ENCODE data around the gene FEN1.

Gene FEN1

GRCh38 chr11:61810671-61811175 is 18.0 kb downstream of the FEN1 start:
- TF ChIP-seq, protein P1, sequence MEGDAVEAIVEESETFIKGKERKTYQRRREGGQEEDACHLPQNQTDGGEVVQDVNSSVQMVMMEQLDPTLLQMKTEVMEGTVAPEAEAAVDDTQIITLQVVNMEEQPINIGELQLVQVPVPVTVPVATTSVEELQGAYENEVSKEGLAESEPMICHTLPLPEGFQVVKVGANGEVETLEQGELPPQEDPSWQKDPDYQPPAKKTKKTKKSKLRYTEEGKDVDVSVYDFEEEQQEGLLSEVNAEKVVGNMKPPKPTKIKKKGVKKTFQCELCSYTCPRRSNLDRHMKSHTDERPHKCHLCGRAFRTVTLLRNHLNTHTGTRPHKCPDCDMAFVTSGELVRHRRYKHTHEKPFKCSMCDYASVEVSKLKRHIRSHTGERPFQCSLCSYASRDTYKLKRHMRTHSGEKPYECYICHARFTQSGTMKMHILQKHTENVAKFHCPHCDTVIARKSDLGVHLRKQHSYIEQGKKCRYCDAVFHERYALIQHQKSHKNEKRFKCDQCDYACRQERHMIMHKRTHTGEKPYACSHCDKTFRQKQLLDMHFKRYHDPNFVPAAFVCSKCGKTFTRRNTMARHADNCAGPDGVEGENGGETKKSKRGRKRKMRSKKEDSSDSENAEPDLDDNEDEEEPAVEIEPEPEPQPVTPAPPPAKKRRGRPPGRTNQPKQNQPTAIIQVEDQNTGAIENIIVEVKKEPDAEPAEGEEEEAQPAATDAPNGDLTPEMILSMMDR (IDR thresholded peaks at IDR 0.05; ENCODE audit: insufficient read depth, low read length, missing control alignments): no peak
- POLR2A ChIA-PET: no interaction called here
- DNase-seq (ENCODE audit: low read depth, low spot score): no peak
- CTCF ChIA-PET: interaction anchor here (1.7 to 7.3 kb wide), 2 partner anchors 13 to 18 kb away, joined by 3 to 91 read pairs; no protein-coding TSS in a partner anchor
- H3K4me3 ChIP-seq (ENCODE audit: low read depth, low read length): no peak overlapping the region

- ChIA-PET CTCF (interaction anchor here (1.1 to 7.3 kb wide), 3 partner anchors 14 to 135 kb away, joined by 3 to 91 read pairs (median 4); partner anchors contain the start of genes FEN1 and TMEM258), POLR2A (no interaction called here)
- TF ChIP-seq, protein P1 (IDR thresholded peaks at IDR 0.05; ENCODE audit: insufficient read depth, low read length, missing control alignments): no peak
- no peak overlapping the region for H3K4me3 ChIP-seq (ENCODE audit: low read depth, low read length)
- DNase-seq (ENCODE audit: low read depth, low spot score): no peak
Measured at GRCh38 chr11:61811831-61812230, 19.1 kb downstream of the FEN1 start.

- POLR2A ChIA-PET: no interaction called here
- CTCF ChIA-PET: interaction anchor here (1.1 to 7.3 kb wide), 4 partner anchors 10 to 295 kb away, joined by 3 to 91 read pairs (median 30); no protein-coding TSS in a partner anchor
- TF ChIP-seq, protein P1 (IDR thresholded peaks at IDR 0.05; ENCODE audit: insufficient read depth, low read length, missing control alignments): no peak
- no peak overlapping the region for H3K4me3 ChIP-seq (ENCODE audit: low read depth, low read length)
- DNase-seq (ENCODE audit: low read depth, low spot score): no peak
Measured at GRCh38 chr11:61812736-61813411, 20.2 kb downstream of the FEN1 start.

GRCh38 chr11:61814247-61814957 is 21.7 kb downstream of the FEN1 start:
- TF ChIP-seq, protein P1 (IDR thresholded peaks at IDR 0.05; ENCODE audit: insufficient read depth, low read length, missing control alignments): no peak
- ChIA-PET POLR2A (interaction anchor here (1.0 to 2.4 kb wide), 7 partner anchors 8 to 153 kb away, joined by 3 to 14 read pairs (median 9); partner anchors contain the start of genes FADS2, FEN1, FTH1 and TMEM258), CTCF (interaction anchor here (0.9 to 7.3 kb wide), 15 partner anchors 8 to 294 kb away, joined by 3 to 91 read pairs (median 6); partner anchors contain the start of gene FADS2)

DNA sequence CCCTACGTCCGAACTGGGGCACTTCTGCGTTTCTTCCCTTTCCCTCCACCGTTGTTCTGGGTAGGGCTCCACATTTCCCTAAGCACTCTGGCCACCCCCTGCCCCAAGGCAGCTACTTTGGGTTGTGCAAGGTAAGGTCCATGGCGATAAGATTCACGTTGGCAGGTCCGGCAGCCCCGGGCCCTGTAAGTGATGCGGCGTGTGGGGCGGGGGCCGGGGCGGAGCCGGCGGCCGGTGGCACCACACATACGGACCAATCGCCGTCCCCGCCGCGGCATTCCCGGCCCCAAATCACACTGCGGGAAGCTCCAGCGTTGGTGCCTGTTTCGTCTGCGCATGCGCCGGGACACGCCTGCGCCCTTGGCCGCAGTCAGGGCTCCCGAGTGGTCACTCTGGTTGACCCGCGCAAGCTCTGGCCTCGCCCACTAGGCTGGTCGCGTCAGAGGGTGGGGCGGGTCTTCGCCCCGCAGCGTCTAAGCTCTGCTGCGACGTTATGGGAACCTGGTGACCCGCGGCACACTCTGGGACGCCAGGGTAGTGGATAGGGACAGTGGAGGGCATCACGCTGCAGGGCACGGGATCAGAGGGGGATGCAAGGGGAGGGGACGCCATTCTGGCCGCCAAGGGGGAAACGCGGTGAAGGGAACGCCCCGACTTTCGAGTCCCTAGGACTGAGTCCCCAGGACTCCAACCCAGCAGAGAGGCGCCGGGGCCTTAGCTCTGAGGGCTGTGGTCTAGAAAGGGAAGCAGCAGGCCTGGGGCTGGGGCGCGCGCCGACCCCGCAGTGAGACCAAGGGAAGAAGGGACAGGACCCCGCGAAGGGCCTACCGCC is 22.5 kb downstream of the FEN1 start:
- DNase-seq (ENCODE audit: low read depth, low spot score): peak; percentile 58
- TF ChIP-seq, protein P1 (IDR thresholded peaks at IDR 0.05; ENCODE audit: insufficient read depth, low read length, missing control alignments): no peak
- ChIA-PET CTCF (interaction anchor here (0.6 to 7.3 kb wide), 21 partner anchors 9 to 369 kb away, joined by 3 to 91 read pairs (median 4); partner anchors contain the start of genes FADS2 and FEN1), POLR2A (interaction anchor here (0.7 to 2.4 kb wide), 11 partner anchors 9 to 156 kb away, joined by 3 to 14 read pairs (median 5); partner anchors contain the start of genes FADS2, FEN1, FTH1 and TMEM258)
- H3K4me3 ChIP-seq (ENCODE audit: low read depth, low read length): peak overlapping the region; percentile 82

More at GRCh38 chr11:61814247-61814957, 21.7 kb downstream of the FEN1 start:
- peak overlapping the region; percentile 82 for H3K4me3 ChIP-seq (ENCODE audit: low read depth, low read length)
- no peak for DNase-seq (ENCODE audit: low read depth, low spot score)
